Measurements from ENCODE around the gene HIF3A.

HIF3A gene

GRCh38 chr19:46337487-46337886, 40.6 kb downstream of the HIF3A start:
- DNase-seq, result no peak

GRCh38 chr19:46339446-46339845, 42.6 kb downstream of the HIF3A start:
- DNase-seq, result no peak

- DNase-seq, result no peak
These were observed 43.3 kb downstream of the HIF3A start for GRCh38 chr19:46340051-46340659.

GRCh38 chr19:46341937-46342336, 45.1 kb downstream of the HIF3A start:
- no peak for DNase-seq

GRCh38 chr19:46344363-46344762, 47.5 kb downstream of the HIF3A start:
- no peak for DNase-seq

GRCh38 chr19:46345157-46345556, 48.3 kb downstream of the HIF3A start:
- no peak for DNase-seq

- DNase-seq, result peak; percentile 87 to 89
These were observed 50.2 kb downstream of the HIF3A start, which contains the start of gene PPP5C for GRCh38 chr19:46346821-46347571. PPP5C (plus strand) TSS chr19:46347087; CDS start chr19:46347097, 10 bp downstream.

GRCh38 chr19:46347572-46347883, 50.7 kb downstream of the HIF3A start:
- no peak for DNase-seq

GRCh38 chr19:46347985-46348384, 51.1 kb downstream of the HIF3A start:
- no peak for DNase-seq

- DNase-seq, result no peak
These were observed 52.6 kb downstream of the HIF3A start for GRCh38 chr19:46349311-46349993.

GRCh38 chr19:46350029-46350757, 53.4 kb downstream of the HIF3A start:
- DNase-seq, result peak in 1 of 2 donors; percentile 45

- DNase-seq, result peak in 1 of 2 donors; percentile 38
These were observed 53.9 kb downstream of the HIF3A start for GRCh38 chr19:46350758-46351159.

GRCh38 chr19:46351241-46352041, 54.6 kb downstream of the HIF3A start:
- peak in 1 of 2 donors; percentile 39 for DNase-seq

- DNase-seq, result no peak
These were observed 57.1 kb downstream of the HIF3A start for GRCh38 chr19:46353730-46354528.

- DNase-seq, result no peak
These were observed 58.6 kb downstream of the HIF3A start for GRCh38 chr19:46355234-46356148.

GRCh38 chr19:46356149-46357055, 59.6 kb downstream of the HIF3A start:
- no peak for DNase-seq

GRCh38 chr19:46357846-46358583, 61.2 kb downstream of the HIF3A start:
- no peak for DNase-seq

GRCh38 chr19:46361915-46362314, 65.1 kb downstream of the HIF3A start:
- peak in 1 of 2 donors; percentile 60 for DNase-seq

GRCh38 chr19:46364359-46364758, 67.5 kb downstream of the HIF3A start:
- DNase-seq, result no peak
